ENCODE measurements around the gene MLXIPL. TPM values are rescaled to one million over a fixed set of nuclear protein-coding genes. Genes with fewer than 3 reads are reported as not detected.
"Not testable (repeated sequence)": the region's sequence is repeated elsewhere in the genome, so short reads cannot be mapped to it uniquely, and the experiment has no call there.

MLXIPL gene
- total RNA-seq, 2 experiments from 2014 or later: not detected

DNA sequence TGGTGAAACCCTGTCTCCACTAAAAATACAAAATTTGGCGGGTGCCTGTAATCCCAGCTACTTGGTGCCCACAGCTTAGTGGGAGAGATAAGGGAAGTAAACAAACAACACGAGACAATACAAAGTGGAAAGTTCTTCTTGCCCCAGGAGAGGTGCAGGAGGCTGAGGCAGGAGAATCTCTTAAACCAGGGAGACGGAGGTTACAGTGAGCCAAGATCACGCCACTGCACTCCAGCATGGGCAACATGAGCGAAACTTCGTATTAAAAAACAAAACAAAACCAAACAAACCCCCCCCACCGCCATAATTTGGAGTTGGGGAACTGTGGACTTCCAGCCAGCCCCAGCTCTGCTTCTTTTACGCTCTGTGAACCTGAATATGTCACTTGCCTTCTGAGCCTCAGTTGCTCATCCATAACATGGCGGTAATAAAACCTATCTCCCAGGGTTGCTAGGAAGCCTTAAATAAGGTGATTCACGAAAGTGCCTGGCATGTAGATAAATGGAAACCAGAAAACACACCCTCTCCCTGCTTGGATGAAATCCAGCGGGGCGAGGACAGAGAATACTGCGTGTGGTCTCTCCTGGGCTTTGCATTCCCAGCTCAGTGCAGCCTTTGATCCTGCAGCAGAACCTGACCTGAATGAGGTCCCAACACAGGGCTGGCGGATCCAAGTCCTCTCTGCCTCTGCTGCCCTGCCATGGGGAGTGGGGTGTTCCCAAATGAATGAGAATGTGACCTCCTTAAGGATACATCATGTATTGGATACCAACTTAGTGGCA lies 10.2 kb downstream of the MLXIPL start:
- H3K9me3 Mint-ChIP-seq: no peaks in the 10 kb centered on the region
- peaks cover 43% of the 10 kb centered on the region for H3K27me3 Mint-ChIP-seq
- POLR2A ChIA-PET: no interaction called here

DNA sequence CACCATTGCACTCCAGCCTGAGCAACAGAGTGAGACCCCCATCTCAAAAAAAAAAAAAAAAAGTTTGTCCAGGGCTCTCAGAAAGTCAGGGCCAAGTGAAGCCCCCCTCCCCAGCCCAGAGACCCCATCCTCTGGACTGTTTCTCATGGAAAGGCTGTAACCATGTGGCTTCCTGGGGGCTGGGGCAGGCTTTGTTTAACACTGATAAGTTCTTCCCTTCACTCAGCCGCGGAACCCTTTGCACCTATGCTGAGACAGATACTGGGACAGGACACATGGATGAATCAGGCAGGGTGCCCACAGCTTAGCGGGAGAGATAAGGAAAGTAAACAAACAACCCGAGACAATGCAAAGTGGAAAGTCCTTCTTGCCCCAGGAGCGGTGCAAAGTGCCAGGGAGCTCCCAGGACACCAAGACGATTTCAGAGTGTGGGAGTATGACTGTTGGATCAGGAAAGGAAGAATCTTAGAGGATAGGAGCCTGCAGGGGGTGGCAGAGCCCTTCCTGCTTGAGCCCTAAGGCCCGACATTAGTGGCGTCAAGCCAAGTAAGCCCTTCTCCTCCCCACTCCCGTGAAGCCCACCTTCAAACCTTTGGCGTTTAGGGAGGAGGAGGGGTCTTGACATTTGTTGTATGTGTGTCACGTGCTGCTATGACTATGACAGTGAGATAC lies 11.6 kb downstream of the MLXIPL start:
- H3K9me3 Mint-ChIP-seq: no peaks in the 10 kb centered on the region
- H3K4me3 Mint-ChIP-seq: no peak overlapping the region
- peaks cover 46% of the 10 kb centered on the region for H3K27me3 Mint-ChIP-seq
- POLR2A ChIA-PET: no interaction called here
- H3K27ac Mint-ChIP-seq: no peak overlapping the region
- H3K4me1 Mint-ChIP-seq: no peaks in the 10 kb centered on the region
- no peak for ATAC-seq (ENCODE audit: low read depth)
- DNase-seq: no peak
- H3K36me3 Mint-ChIP-seq: no peaks in the 10 kb centered on the region

More for the DNA sequence above, 10.2 kb downstream of the MLXIPL start:
- no peaks in the 10 kb centered on the region for H3K36me3 Mint-ChIP-seq
- DNase-seq (no peak), ATAC-seq (ENCODE audit: low read depth) (no peak)
- no peak overlapping the region for H3K27ac Mint-ChIP-seq
- no peak overlapping the region for H3K4me3 Mint-ChIP-seq
- no peaks in the 10 kb centered on the region for H3K4me1 Mint-ChIP-seq

DNA sequence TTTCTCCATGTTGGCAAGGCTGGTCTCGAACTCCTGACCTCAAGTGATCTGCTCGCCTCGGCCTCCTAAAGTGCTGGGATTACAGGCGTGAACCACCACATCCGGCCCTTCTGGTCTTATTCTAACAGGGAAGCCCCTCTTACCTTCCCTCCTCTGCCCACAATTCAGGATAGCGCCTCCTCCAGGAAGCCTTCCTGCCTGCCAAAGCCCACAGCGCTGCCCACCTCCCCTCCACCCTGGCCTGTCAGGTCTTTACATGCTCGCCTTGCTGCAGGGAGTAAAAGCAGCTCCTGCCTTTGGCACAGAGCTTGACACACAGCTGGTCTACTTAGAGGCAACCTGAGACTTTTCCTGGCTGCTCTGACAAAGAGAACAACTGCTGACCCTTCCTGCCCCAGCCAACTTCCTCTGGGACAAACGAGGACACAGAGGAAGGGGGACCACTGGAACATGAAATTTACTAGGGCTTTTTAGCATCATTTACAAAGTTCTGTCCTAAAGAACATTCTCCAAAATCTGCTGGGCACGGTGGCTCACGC lies 13.2 kb downstream of the MLXIPL start:
- POLR2A ChIA-PET: no interaction called here
- DNase-seq: no peak
- Mint-ChIP-seq H3K4me3 (no peak overlapping the region), H3K36me3 (no peaks in the 10 kb centered on the region), H3K9me3 (no peaks in the 10 kb centered on the region), H3K4me1 (no peaks in the 10 kb centered on the region), H3K27me3 (peaks cover 46% of the 10 kb centered on the region), H3K27ac (no peak overlapping the region)
- ATAC-seq (ENCODE audit: low read depth): no peak

DNA sequence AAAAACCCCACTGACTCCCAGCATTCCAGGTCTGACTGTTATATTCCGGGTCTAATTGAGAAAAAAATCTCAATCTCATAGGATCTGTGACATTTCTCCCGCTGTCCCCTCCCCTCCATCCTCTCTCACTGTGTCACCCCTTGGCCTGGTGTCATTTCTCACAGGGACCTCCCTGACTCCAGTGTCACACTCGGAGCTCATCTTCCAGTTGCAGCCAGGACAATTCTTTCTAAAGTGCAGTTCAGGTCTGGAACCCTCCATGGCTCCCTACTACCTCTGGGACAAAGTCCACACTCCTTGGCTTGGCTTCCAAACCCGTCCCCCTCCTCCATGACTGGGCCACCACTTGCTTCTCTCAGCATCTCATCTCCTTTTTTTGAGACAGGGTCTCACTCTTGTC lies 14.2 kb downstream of the MLXIPL start:
- ATAC-seq (ENCODE audit: low read depth): no peak
- Mint-ChIP-seq H3K9me3 (no peaks in the 10 kb centered on the region), H3K4me3 (no peak overlapping the region), H3K36me3 (no peaks in the 10 kb centered on the region), H3K27ac (no peak overlapping the region), H3K4me1 (no peaks in the 10 kb centered on the region), H3K27me3 (peaks cover 46% of the 10 kb centered on the region)
- no peak for DNase-seq
- POLR2A ChIA-PET: no interaction called here

DNA sequence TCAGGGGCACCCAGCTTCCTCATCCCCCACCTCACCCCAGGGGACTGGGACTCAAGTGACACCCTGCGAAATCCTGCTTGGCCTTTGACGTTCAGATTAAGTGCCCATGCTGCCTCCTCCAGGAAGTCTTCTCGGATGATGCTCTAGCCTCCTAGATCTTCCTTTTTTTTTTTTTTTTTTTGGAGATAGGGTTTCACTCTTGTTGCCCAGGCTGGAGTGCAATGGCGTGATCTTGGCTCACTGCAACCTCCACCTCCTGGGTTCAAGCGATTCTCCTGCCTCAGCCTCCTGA lies 16.7 kb downstream of the MLXIPL start:
- H3K36me3 Mint-ChIP-seq; H3K9me3 Mint-ChIP-seq; H3K4me1 Mint-ChIP-seq; ATAC-seq (ENCODE audit: low read depth); H3K27ac Mint-ChIP-seq; DNase-seq; H3K4me3 Mint-ChIP-seq: not testable (repeated sequence)
- POLR2A ChIA-PET: interaction anchor here (1.9 kb wide), 1 partner anchor 127 kb away, joined by 14 read pairs; no protein-coding TSS in a partner anchor
- peaks cover 26% of the 10 kb centered on the region for H3K27me3 Mint-ChIP-seq

DNA sequence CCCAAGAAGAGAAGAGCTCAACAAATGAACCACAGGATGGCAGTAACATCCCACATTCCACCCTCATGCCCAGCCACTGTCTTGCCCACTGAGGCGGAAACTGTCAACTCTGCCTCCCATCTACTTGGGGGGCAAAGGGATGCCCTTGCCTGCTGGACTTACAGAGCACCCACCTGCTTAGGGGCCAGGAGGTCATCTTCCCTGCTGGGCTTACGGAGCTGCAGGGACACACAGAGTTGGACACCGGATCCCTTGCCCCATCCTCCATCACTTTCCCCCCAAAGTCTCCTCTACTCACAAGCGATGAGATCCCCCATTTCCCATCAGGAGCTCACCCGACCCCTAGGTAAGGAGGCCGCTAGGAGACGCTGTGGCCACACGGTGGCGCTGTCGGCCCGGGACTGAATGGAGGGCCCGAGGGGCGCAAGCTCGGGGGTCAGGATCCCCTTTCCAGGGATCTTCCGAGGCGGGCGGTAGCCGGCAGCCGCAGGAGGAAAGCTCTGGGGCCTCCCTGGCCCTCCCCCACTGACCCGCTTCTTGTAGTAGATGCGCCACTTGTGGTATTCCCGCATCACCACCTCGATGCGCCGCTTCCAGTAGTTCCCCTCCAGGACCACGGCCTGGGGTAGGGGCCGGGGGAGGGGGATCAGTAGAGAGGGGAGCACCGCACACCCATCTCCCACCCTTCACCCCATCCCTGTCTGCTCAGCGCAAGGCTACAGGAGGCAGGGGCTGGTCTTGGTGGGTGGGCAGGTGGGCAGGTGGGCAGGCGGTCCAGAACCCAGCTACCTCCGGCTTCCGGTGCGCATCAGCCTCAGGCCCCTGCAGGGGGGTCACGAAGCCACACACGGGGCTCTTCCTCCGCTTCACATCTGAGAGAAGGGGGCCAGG lies 17.3 kb downstream of the MLXIPL start:
- H3K27ac Mint-ChIP-seq: no peak overlapping the region
- H3K27me3 Mint-ChIP-seq: peaks cover 22% of the 10 kb centered on the region

DNA sequence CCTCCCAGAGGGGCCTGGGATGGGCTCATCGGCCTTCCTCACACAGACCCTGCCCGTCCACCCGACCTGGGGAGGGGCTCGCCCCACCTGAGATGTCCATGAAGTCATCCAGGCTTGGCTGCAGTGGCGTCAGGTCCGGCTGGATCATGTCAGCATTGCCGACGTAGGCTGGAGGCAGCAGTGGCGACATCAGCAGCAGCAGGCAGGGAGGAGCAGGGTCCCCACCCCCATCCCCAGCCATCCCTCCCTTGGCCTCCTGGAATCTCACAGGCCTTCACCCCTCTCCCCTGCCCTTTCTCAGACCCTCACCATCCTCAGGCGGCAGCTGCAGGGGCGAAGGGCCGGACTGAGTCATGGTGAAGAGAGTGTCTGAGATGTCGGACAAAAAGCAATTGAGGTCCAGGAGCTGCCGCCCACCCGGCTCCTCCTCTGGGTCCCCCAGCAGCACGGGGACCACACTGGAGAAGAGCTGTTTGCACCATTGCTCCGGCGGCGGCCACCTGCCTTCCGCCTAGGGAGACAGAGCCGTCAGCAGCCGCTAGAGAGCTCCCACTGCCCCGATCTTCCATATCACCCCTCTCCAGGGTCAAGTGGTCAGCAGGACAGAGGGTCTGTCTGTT lies 18.6 kb downstream of the MLXIPL start:
- H3K27ac Mint-ChIP-seq: no peak overlapping the region
- ATAC-seq (ENCODE audit: low read depth): no peak
- H3K27me3 Mint-ChIP-seq: peaks cover 19% of the 10 kb centered on the region
- no peaks in the 10 kb centered on the region for H3K4me1 Mint-ChIP-seq
- H3K4me3 Mint-ChIP-seq: no peak overlapping the region
- no peaks in the 10 kb centered on the region for H3K9me3 Mint-ChIP-seq
- POLR2A ChIA-PET: interaction anchor here (0.7 kb wide), 1 partner anchor 50 kb away, joined by 3 read pairs; no protein-coding TSS in a partner anchor
- DNase-seq: no peak
- no peaks in the 10 kb centered on the region for H3K36me3 Mint-ChIP-seq

More for the DNA sequence above, 17.3 kb downstream of the MLXIPL start:
- DNase-seq (peak; percentile 81), ATAC-seq (ENCODE audit: low read depth) (peak; percentile 75)
- POLR2A ChIA-PET: interaction anchor here (1.0 to 1.9 kb wide), 2 partner anchors 128 to 131 kb away, joined by 3 to 14 read pairs; partner anchors contain the start of gene ABHD11
- Mint-ChIP-seq H3K4me1 (no peaks in the 10 kb centered on the region), H3K36me3 (no peaks in the 10 kb centered on the region), H3K4me3 (no peak overlapping the region), H3K9me3 (no peaks in the 10 kb centered on the region)

DNA sequence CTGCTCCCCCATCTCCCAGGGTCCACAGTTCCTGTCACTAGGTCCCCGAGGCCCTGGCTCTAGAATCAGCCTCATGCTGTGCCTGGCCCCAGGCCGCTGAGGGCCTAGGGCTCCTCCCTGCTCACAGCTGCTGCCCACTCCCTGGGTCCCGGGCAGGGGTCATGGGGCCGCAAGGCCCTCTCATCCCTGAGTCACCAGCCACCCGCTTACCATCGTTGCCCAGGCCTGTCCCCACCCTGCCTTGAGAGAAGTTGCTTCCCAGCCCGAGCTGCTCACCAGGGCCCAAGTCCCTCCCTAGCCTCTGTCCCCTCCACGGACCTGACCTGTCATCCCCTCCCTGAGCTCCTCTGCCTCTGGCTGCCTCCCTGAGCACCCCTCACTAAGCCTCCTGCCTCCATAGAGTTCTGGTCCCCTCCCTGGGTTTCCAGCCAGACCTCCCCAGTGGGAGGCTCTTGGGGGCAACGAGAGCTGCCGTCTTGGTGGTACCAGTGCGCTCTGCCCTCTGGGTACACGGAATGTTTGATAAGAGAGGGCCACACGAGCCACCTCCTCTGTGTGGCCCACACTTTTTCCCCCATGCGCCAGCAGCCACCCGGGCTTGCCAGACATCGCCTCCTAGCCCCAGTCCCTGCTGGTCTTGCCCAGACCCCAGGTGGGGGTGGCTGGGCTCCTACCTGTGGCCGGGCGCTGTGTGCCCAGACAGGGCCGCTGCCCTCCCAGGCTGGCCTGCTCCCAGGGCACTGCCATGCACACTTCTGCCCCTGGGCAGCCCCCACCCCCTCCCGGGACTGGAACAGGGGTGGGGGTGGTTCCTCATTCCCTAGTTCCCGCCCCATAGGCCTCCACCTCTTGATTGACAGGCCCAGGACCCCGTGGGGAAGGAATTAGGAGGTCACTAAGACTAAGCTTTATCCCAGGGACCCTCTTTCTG lies 21.3 kb downstream of the MLXIPL start:
- Mint-ChIP-seq H3K4me1 (no peaks in the 10 kb centered on the region), H3K27me3 (peaks cover 12% of the 10 kb centered on the region), H3K36me3 (no peaks in the 10 kb centered on the region), H3K27ac (no peak overlapping the region), H3K9me3 (no peaks in the 10 kb centered on the region), H3K4me3 (no peak overlapping the region)
- DNase-seq: no peak
- POLR2A ChIA-PET: interaction anchor here (0.9 kb wide), 1 partner anchor 104 kb away, joined by 6 read pairs; no protein-coding TSS in a partner anchor
- ATAC-seq (ENCODE audit: low read depth): no peak

DNA sequence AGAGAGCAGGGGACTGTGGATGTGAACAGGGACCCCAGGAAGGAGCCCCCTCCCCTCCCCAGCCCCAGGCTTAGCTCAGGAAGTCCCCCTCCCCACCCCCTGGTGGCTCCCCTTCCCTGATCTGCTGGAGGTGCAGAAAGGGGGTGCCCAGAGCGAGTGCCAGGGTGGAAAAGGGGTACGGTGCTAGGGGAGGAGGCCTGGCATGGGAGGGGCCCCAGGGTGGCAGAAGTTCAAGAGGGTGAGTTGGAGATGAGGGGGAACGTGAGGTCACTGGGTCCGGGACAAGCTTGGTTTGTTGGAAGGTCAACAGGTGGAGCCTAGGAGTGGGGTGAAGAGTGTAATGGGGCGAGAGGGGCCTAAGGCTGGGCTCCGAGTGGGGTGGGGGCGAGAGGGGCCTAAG lies 24.4 kb downstream of the MLXIPL start:
- H3K36me3 Mint-ChIP-seq: no peaks in the 10 kb centered on the region
- H3K4me3 Mint-ChIP-seq: no peak overlapping the region
- ATAC-seq (ENCODE audit: low read depth) (no peak), DNase-seq (no peak)
- H3K27ac Mint-ChIP-seq: no peak overlapping the region
- no peaks in the 10 kb centered on the region for H3K9me3 Mint-ChIP-seq
- H3K4me1 Mint-ChIP-seq: no peaks in the 10 kb centered on the region
- POLR2A ChIA-PET: no interaction called here
- H3K27me3 Mint-ChIP-seq: peaks cover 16% of the 10 kb centered on the region

DNA sequence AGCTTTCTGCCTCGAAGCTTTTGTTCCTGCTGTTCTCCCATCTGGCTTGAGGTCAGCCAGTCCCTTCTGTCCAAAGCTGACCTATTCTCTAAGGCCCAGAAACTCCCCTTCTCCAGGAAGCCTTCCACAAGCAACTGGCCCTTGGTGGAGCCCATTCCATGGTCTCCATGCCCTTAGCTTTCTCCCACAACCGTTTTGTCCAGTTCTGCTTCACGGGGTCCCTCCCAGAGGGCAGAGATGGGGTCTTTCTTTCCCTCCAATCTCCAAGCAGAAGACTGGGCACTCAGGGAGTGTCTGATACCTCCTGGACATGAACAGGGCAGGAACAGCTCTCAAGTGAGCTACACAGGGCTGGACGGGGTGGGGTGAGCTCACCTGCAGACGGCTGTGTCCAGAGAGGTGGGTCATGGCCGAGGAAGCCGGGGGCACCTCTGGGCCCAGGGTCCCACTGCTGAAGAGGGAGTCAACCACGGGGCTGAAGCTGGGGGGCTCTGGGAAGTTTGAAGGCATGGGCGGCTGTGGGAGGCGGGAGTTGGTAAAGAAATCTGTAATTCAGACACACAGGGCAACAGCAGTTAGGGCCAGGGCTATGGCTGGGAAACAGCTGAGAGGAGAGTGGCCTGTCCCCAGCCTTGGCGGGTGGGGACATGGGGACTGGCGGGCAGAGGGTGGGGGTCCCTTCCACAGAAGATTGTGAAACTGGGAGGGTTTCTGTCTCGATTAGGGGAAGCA lies 25.0 kb downstream of the MLXIPL start:
- no peak for ATAC-seq (ENCODE audit: low read depth)
- Mint-ChIP-seq H3K4me1 (no peaks in the 10 kb centered on the region), H3K27me3 (peaks cover 16% of the 10 kb centered on the region), H3K9me3 (no peaks in the 10 kb centered on the region), H3K27ac (no peak overlapping the region), H3K4me3 (no peak overlapping the region), H3K36me3 (no peaks in the 10 kb centered on the region)
- POLR2A ChIA-PET: no interaction called here
- no peak for DNase-seq

DNA sequence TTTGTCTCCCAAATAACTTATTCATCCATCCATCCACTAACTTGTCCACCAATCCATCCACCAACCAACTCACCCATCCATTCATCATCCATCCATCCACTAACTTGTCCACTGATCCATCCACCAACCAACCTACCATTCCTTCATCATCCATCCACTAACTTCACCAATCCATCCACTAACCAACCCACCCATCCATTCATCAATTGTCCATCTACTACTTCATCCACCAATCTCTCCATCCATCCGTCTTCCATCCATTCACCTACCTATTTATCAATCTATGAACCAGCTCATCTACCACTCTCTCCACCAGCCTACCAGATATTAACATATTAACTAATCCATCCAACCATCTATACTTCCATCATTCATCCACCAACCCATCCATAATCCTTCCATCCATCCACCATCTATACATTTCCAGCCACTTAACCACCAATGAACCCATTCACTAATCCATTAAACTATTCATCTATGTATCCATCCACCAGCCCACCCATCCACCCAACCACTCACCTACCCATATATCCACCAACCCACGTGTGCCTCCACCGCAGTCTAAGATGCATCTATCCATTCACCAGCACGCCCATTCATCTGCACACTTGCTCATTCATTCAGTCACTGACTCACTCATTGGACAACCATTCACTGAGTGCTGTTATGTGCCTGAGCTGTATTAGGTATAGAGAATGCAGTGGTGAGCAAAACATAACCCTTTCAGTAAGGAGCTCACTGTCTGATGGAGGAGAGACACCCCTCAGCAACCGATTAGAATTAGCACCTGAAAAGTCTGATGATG lies 26.1 kb downstream of the MLXIPL start:
- H3K9me3 Mint-ChIP-seq: no peaks in the 10 kb centered on the region
- POLR2A ChIA-PET: no interaction called here
- peaks cover 16% of the 10 kb centered on the region for H3K27me3 Mint-ChIP-seq
- no peak overlapping the region for H3K4me3 Mint-ChIP-seq
- ATAC-seq (ENCODE audit: low read depth) (no peak), DNase-seq (no peak)
- no peaks in the 10 kb centered on the region for H3K36me3 Mint-ChIP-seq
- no peaks in the 10 kb centered on the region for H3K4me1 Mint-ChIP-seq
- H3K27ac Mint-ChIP-seq: no peak overlapping the region

Data from activated naive CD8-positive, alpha-beta T cell treated with anti-CD3 and anti-CD28 coated beads, Interleukin-2, amount 10 ng/mL, durations not matched to agents 7 days and 5 days (primary cell).